RWPE2 (cell line): Measurements from ENCODE around the gene ZSCAN31.
A peak's percentile ranks its signal among the peaks of the same experiment; 100 is the strongest.
"Not testable (repeated sequence)": the region's sequence is repeated elsewhere in the genome, so short reads cannot be mapped to it uniquely, and the experiment has no call there.

Experiments
- ATAC-seq: fragments of 200-7000 bp; cut with Tn5 transposase; 3 replicates; pipeline ENCODE4 v1.9.1; 2021; ENCODE audit warnings: low read depth
- DNase-seq: peaks from one replicate; pipeline ENCODE4 v3.0.0-alpha.2; 2020; ENCODE audit warnings: low spot score
- H3K27ac ChIP-seq: fragments of 450-650 bp; 2 replicates; pipeline ENCODE4 v1.5.1; 2017; ENCODE audit warnings: mild to moderate bottlenecking; ENCODE audit not compliant: poor library complexity, severe bottlenecking
- H3K27me3 ChIP-seq: fragments of 250-450 bp; sonication (Bioruptor Pico); 2 replicates; pipeline ENCODE4 v1.5.1; 2021; ENCODE audit warnings: mild to moderate bottlenecking, moderate library complexity; ENCODE audit not compliant: insufficient read depth, poor library complexity, severe bottlenecking
- H3K36me3 ChIP-seq: fragments of 250-450 bp; sonication (Bioruptor Pico); 2 replicates; pipeline ENCODE4 v1.5.1; 2020; ENCODE audit warnings: low read depth, mild to moderate bottlenecking, moderate library complexity
- H3K4me1 ChIP-seq: fragments of 250-450 bp; sonication (Bioruptor Pico); 2 replicates; pipeline ENCODE4 v1.5.1; 2021; ENCODE audit warnings: mild to moderate bottlenecking, moderate library complexity; ENCODE audit not compliant: insufficient read depth, poor library complexity, severe bottlenecking
- H3K4me3 ChIP-seq: fragments of 250-450 bp; sonication (Bioruptor Pico); 2 replicates; pipeline ENCODE4 v1.5.1; 2021; ENCODE audit warnings: mild to moderate bottlenecking, moderate library complexity; ENCODE audit not compliant: severe bottlenecking
- H3K9me3 ChIP-seq: fragments of 250-450 bp; sonication (Bioruptor Pico); 2 replicates; pipeline ENCODE4 v1.5.1; 2021; ENCODE audit warnings: mild to moderate bottlenecking, moderate library complexity; ENCODE audit not compliant: severe bottlenecking
- TF ChIP-seq, protein P1 (sequence below): fragments of 450-650 bp; IDR thresholded peaks from one replicate; pipeline ENCODE4 v1.5.1; 2017; ENCODE audit warnings: mild to moderate bottlenecking, moderate library complexity; ENCODE audit not compliant: poor library complexity, severe bottlenecking

Gene ZSCAN31

DNA sequence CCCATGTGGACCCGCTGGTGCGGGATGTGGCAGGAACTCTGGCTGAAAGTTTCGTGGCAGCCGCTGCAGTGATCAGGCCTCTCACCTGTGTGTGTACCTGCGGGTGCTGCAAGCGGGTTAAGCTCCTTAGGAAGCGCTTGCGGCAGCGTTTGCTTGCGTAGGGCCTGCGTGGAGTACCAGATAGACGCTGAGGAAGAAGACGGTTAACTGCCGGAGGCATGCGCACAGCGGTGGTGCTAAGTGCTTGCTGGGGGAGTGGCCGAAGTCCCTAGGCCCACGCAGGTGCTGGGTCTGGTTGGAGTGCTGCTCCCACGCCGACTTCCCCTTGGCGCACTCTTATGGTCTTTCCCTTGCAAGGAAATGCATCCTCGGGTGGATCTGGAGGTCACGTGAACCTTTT, 23.0 kb downstream of the ZSCAN31 start:
- ATAC-seq (no peak), DNase-seq (no peak)
- TF ChIP-seq, protein P1, sequence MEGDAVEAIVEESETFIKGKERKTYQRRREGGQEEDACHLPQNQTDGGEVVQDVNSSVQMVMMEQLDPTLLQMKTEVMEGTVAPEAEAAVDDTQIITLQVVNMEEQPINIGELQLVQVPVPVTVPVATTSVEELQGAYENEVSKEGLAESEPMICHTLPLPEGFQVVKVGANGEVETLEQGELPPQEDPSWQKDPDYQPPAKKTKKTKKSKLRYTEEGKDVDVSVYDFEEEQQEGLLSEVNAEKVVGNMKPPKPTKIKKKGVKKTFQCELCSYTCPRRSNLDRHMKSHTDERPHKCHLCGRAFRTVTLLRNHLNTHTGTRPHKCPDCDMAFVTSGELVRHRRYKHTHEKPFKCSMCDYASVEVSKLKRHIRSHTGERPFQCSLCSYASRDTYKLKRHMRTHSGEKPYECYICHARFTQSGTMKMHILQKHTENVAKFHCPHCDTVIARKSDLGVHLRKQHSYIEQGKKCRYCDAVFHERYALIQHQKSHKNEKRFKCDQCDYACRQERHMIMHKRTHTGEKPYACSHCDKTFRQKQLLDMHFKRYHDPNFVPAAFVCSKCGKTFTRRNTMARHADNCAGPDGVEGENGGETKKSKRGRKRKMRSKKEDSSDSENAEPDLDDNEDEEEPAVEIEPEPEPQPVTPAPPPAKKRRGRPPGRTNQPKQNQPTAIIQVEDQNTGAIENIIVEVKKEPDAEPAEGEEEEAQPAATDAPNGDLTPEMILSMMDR: no peak
- Histone ChIP-seq H3K9me3 (no peaks in the 10 kb centered on the region), H3K4me1 (no peaks in the 10 kb centered on the region), H3K4me3 (no peak overlapping the region), H3K27ac (no peak overlapping the region), H3K36me3 (no peaks in the 10 kb centered on the region), H3K27me3 (no peaks in the 10 kb centered on the region)

DNA sequence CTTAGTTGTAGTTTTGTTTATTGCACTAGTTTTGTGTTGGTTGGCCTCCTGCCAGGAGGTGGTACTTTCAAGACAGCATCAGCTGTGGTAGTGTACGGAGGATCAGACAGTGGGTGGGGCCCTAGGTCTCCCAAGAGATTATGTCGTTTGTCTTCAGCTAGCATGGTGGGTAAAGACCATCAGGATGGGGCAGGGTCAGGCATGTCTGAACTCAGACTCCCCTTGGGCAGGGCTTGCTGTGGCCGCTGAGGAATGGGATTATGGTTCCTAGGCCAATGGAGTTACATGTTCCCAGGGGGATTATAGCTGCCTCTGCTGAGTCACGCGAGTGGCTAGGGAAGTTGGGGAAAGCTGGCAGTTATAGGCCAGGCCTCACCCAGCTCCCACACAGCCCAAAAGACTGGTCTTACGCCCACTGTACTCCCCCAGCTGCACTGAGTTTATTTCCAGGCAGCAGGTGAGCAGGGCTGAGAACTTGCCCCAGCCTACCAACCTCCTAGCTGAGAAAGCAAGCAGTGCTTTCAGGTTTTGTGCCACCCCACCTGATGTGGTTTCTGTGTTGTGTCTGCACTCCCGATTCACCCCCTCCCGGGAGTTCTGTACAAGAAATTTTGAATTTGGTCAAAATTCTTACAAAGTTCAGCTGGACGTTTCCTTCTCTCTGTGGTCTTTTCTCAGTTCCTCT, 24.7 kb downstream of the ZSCAN31 start:
- Histone ChIP-seq H3K27ac (no peak overlapping the region), H3K9me3 (no peaks in the 10 kb centered on the region), H3K4me1 (no peaks in the 10 kb centered on the region), H3K27me3 (no peaks in the 10 kb centered on the region), H3K36me3 (no peaks in the 10 kb centered on the region), H3K4me3 (no peak overlapping the region)
- TF ChIP-seq, protein P1: no peak
- peak; percentile 36; the same call in 1 of the 3 replicates for ATAC-seq
- no peak for DNase-seq

DNA sequence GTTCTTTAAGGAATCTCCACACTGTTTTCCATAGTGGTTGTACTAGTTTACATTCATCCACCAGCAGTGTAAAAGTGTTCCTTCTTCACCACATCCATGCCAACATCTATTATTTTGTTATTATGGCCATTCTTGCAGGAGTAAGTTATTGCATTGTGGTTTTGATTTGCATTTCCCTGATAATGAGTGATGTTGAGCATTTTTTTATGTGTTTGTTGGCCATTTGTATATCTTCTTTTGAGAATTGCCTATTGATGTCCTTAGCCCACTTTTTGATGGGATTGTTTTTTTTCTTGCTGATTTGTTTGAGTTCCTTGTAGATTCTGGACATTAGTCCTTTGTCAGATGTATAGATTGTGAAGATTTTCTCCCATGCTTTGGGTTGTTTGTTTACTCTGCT, 29.6 kb downstream of the ZSCAN31 start:
- ATAC-seq, H3K27me3 ChIP-seq, H3K4me3 ChIP-seq, DNase-seq, H3K4me1 ChIP-seq, H3K9me3 ChIP-seq, H3K36me3 ChIP-seq, H3K27ac ChIP-seq: not testable (repeated sequence)

DNA sequence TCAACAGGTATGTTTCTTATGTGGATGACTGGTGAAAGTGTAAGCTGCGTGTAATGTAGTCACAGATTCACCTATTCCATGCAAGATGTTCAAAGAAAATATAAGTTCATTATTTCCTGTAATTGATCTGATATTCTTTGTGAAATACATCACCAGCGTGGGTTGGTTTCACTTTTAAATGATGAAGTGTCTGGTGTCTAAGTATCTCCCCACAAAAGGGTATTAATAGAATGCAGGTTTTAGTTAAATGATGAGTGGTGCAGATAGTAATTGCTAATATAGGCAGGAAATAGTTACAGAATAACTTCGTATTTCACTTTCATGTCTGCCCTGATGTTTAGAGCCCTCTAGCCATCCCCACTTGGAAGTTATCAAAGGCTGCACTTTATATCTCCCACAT, 32.4 kb downstream of the ZSCAN31 start:
- Histone ChIP-seq H3K36me3 (peaks cover 3% of the 10 kb centered on the region; the same call in 1 of the 2 replicates), H3K4me3 (no peak overlapping the region), H3K4me1 (no peaks in the 10 kb centered on the region), H3K9me3 (no peaks in the 10 kb centered on the region), H3K27me3 (no peaks in the 10 kb centered on the region), H3K27ac (no peak overlapping the region)
- DNase-seq: no peak
- no peak for ATAC-seq
- TF ChIP-seq, protein P1: no peak

DNA sequence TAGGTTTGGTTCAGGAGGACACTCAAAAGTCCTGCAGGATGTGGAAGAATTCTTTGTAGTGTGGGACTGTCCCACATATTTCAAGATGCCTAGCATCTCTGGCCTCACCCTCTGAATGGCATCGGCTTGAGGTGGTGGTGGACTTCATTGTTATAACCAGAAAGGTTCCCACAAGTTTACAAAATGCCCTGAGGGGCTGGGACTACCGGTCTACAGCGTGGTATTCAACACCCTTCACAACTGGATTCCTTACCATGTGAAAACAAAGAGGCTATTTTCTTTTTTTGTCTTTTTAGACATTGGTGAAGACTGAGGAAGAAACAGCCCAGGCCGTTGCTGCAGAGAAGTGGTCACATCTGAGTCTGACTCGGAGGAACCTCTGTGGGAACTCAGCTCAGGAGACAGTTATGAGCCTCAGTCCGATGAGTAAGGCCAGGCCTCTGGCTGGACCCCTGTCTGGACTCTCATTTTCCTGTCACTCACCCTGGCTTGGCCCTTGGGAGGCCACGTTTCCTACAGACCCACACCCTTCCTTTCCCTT, 39.4 kb downstream of the ZSCAN31 start:
- no peaks in the 10 kb centered on the region for H3K27me3 ChIP-seq
- no peak for DNase-seq
- H3K36me3 ChIP-seq: peaks cover 3% of the 10 kb centered on the region; the same call in 1 of the 2 replicates
- H3K9me3 ChIP-seq: no peaks in the 10 kb centered on the region
- TF ChIP-seq, protein P1: no peak
- no peak overlapping the region for H3K27ac ChIP-seq
- no peak for ATAC-seq
- no peaks in the 10 kb centered on the region for H3K4me1 ChIP-seq
- H3K4me3 ChIP-seq: no peak overlapping the region
